Measurements from ENCODE around the gene SRP19.
A peak's percentile ranks its signal among the peaks of the same experiment; 100 is the strongest.
"Not testable (repeated sequence)": the region's sequence is repeated elsewhere in the genome, so short reads cannot be mapped to it uniquely, and the experiment has no call there.

Gene SRP19

GRCh38 chr5:112860929-112861637 is at the start of gene SRP19:
SRP19 (plus strand) TSS chr5:112861287; CDS start chr5:112861377, 90 bp downstream.
- DNase-seq: peak; percentile 91

- DNase-seq: no peak
Observed at GRCh38 chr5:112812549-112812948, 48.5 kb upstream of the SRP19 start.

DNA sequence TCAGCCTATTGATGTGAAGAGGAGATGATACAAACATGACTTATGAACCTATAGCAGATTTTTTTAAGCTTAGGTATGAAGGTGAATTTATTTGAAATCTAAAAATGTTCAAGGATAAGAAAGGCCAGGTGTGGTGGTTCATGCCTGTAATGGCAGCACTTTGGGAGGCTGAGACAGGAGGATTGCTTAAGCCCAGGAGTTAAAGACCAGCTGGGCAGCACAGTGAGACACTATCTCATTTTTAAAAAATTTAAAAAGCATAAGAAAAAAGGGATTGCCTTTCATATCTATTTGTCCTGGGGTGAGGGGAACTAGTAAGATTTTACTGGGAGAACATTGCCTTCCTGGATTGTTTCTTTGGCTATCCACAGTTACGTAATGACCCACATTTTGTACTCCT is 40.8 kb upstream of the SRP19 start:
- DNase-seq: no peak

GRCh38 chr5:112822456-112822855 is 38.6 kb upstream of the SRP19 start:
- DNase-seq: no peak

DNA sequence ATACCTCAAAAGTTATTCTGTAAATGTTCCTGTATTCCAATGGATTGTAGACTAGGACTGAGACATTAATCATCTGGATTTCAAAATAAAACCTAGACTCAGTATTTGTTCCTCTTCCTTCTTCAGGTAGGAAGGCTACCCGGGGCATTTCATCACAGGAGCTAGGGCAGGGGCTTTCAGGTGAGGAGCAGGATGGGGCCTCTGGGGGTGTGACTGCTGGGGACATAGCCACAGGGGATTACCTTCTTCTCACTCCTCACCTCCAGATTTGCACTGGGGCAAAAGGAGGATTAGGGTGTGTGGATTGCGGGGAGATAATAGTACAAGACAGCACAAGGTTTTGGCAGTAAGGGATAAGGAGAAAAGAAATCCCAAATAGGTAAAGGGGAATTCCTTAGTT is 37.9 kb upstream of the SRP19 start:
- no peak for DNase-seq

DNA sequence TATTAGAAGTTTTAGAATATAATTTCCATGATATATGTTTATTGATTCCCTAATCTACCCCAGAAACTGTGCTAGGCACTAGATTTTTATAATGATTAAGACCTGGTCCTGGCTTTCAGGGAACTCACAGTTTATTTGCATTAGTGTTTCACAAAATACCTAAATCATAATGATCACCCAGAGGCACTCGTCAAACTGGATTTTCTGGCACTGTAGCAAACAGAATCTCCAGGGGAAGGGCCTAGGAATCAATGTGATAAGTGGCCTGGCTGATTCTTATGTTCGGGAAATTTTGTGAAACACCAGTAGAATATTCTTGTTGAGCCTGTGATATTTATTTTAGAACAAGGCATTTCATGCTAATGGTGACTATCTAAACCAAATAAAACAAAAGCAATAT is 37.4 kb upstream of the SRP19 start:
- no peak for DNase-seq

GRCh38 chr5:112824197-112824596 is 36.9 kb upstream of the SRP19 start:
- DNase-seq: no peak

- no peak for DNase-seq
Observed at GRCh38 chr5:112830378-112830777, 30.7 kb upstream of the SRP19 start.

DNA sequence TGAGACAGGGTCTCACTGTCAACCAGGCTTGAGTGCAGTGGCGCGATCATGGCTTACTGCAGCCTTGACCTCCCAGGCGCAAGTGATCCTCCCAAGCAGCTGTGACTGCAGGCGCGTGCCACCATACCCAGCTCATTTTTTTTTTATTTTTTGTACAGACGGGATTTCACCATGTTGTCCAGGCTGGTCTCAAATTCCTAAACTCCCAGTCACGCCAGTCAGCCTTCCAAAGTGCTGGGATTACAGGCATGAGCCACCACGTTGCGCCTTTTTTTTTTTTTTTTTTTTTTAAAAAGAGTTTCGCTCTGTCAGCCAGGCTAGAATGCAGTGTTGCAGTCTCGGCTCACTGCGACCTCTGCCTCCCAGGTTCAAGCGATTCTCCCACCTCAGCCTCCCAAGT is 27.1 kb upstream of the SRP19 start:
- DNase-seq: no peak

DNA sequence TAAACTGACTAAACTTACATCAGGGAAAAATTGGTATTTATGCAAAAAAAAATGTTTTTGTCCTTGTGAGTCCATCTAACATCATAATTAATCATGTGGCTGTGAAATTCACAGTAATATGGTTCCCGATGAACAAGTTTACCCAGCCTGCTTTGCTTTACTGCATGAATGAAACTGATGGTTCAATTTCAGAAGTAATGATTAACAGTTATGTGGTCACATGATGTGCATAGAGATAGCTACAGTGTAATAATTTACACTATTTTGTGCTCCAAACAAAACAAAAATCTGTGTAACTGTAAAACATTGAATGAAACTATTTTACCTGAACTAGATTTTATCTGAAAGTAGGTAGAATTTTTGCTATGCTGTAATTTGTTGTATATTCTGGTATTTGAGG is 16.6 kb upstream of the SRP19 start:
- DNase-seq: no peak

GRCh38 chr5:112846556-112846955 is 14.5 kb upstream of the SRP19 start:
- DNase-seq: no peak

DNA sequence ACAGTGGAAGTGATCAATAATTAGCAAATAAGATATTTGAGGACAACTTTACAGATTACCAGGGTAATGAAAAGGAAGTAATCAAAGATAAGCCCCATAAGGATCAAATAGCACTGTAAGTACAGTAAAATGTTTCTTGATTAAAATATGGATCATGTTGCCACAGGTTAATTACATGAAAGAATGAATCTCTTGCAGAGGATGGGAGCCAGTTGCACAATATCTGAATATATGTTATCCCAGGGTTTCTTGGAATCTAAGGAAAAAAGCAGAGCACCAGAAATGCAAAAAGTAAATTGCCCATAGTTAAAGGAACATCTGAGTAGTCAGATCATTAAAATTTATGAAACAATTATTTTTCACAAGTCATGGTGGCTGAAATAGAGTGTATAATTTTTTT is 13.8 kb upstream of the SRP19 start:
- DNase-seq: no peak

- DNase-seq: peak; percentile 3
Observed at GRCh38 chr5:112848116-112848811, 12.8 kb upstream of the SRP19 start.

DNA sequence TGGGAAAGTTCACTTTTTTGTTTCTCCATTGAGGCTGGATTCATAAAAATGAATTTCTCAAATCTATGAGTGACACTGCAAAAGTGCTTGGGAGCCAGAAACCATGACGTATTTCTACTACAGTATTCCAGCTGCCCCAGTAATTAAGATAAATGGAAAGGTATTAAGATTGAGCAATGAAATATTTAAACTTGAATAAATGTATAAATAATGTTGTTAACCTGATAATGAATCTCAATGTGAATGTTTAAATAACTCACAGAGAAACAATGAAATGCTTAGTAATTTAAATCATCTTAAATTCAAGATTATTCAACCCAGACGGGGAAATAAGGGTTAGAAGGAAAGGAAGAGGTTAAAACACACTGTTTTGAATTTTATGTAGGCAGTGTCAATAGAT is 11.2 kb upstream of the SRP19 start:
- no peak for DNase-seq

DNA sequence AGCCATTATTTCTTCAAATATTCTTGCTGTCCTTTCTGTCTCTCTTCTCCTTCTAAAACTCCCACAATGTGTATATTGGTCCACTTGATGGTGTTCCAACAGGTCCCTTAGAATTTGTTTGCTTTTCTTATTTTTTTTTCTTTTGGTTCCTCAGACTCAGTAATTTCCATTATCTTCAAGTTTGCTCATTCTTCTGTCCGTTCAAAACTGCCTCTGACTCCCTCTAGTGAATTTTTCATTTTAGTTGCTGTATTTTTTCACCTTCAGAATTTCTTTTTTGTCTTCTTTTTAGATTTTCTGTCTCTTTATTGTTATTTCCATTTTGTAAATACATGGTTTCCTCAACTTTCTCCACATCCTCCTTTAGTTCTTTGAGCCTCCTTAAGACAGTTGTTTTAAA is 6.4 kb upstream of the SRP19 start:
- DNase-seq: no peak

DNA sequence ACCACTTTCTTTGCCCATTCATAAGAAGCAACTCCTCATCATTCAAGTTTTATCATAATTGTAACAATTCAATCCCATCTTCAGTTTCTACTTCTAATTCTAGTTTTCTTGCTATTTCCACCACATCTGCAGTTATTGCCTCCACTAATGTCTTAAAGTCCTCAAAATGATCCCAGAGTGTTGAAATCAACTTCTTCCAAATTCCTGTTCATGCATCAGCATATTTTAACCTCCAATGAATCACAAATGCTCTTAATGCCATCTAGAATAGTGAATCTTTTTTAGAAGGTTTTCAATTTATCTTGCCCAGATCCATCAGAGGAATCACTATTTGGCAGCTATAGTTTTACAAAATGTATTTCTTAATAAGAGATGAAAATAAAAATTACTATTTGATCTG is 3.2 kb upstream of the SRP19 start:
- DNase-seq: no peak

- not testable (repeated sequence) for DNase-seq
Observed at GRCh38 chr5:112860571-112860928, 537 bp upstream of the SRP19 start.

DNA sequence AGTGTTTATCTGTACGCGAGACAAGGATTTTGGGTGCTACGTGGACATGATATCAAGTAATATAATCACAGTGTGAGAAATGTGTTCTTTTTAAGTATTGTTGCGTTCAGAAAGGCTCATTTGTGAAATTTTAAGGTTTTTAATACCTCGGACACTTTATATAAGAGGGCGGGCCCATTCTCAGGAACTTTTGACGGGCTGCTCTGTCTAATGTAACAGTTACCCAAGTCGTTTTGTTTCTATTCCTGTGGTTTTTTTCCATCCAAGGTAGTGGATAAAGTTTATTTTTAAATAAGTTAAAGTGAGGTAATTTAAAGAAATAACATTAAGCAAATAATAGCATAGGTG is 525 bp downstream of the SRP19 start:
- DNase-seq: no peak

- no peak for DNase-seq
Observed at GRCh38 chr5:112862085-112862484, 998 bp downstream of the SRP19 start.

GRCh38 chr5:112863549-112863948 is 2.5 kb downstream of the SRP19 start:
- no peak for DNase-seq

- DNase-seq: no peak
Observed at GRCh38 chr5:112865128-112865527, 4.0 kb downstream of the SRP19 start.

- no peak for DNase-seq
Observed at GRCh38 chr5:112866739-112867138, 5.7 kb downstream of the SRP19 start.

- no peak for DNase-seq
Observed at GRCh38 chr5:112867411-112867810, 6.3 kb downstream of the SRP19 start.

DNA sequence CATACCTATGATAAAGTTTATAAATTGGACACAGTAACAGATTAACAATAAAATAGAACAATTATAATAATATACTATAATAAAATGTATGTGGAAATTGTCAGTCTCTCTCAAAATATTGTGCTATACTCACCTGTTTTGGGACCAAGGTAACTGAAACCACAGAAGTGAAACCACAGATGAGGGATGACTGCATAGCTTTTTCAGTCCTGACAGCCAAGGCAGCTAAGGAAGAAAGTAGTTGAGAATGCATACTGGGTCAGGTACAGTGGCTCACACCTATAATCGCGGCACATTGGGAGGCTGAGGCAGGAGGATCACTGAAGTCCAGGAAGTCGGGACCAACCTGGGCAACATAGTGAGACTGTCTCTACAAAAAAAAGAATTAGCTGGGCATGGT is 8.9 kb downstream of the SRP19 start:
- no peak for DNase-seq

- no peak for DNase-seq
Observed at GRCh38 chr5:112870966-112871365, 9.9 kb downstream of the SRP19 start.
